OCI-LY1 (cell line): ENCODE results near the gene LDHAL6B.

Experiments used
- EZH2 ChIP-seq: fragments of 200-600 bp; sonication (generic), shearing (Covaris generic); IDR thresholded peaks from 2 replicates; pipeline ENCODE4 v1.8.0; 2017; ENCODE audit warnings: borderline replicate concordance, mixed run types, mild to moderate bottlenecking, antibody characterized with exemption, low read length, moderate library complexity, mixed read lengths
- TF ChIP-seq, protein P1 (sequence below): fragments of 200-600 bp; sonication (generic), shearing (Covaris generic); IDR thresholded peaks from 2 replicates; pipeline ENCODE4 v1.5.1; 2017; ENCODE audit warnings: mild to moderate bottlenecking, antibody characterized with exemption, low read length, moderate library complexity, mixed read lengths

- TF ChIP-seq, protein P1, sequence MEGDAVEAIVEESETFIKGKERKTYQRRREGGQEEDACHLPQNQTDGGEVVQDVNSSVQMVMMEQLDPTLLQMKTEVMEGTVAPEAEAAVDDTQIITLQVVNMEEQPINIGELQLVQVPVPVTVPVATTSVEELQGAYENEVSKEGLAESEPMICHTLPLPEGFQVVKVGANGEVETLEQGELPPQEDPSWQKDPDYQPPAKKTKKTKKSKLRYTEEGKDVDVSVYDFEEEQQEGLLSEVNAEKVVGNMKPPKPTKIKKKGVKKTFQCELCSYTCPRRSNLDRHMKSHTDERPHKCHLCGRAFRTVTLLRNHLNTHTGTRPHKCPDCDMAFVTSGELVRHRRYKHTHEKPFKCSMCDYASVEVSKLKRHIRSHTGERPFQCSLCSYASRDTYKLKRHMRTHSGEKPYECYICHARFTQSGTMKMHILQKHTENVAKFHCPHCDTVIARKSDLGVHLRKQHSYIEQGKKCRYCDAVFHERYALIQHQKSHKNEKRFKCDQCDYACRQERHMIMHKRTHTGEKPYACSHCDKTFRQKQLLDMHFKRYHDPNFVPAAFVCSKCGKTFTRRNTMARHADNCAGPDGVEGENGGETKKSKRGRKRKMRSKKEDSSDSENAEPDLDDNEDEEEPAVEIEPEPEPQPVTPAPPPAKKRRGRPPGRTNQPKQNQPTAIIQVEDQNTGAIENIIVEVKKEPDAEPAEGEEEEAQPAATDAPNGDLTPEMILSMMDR, result no peak
- no peak for TF ChIP-seq EZH2
Measured at GRCh38 chr15:59166166-59166565, 40.5 kb upstream of the LDHAL6B start.
